ENCODE data around the gene MED19.
"Not testable (repeated sequence)": the region's sequence is repeated elsewhere in the genome, so short reads cannot be mapped to it uniquely, and the experiment has no call there.

The MED19 gene

GRCh38 chr11:57704932-57705331 is 7.1 kb downstream of the MED19 start:
- no peak for DNase-seq (ENCODE audit: low read depth)

- no peak for DNase-seq (ENCODE audit: low read depth)
Observed at GRCh38 chr11:57703341-57703740, 8.7 kb downstream of the MED19 start.

- no peak for DNase-seq (ENCODE audit: low read depth)
Observed at GRCh38 chr11:57700425-57700824, 11.6 kb downstream of the MED19 start.

GRCh38 chr11:57699813-57700212 is 12.2 kb downstream of the MED19 start:
- DNase-seq (ENCODE audit: low read depth) = no peak

DNA sequence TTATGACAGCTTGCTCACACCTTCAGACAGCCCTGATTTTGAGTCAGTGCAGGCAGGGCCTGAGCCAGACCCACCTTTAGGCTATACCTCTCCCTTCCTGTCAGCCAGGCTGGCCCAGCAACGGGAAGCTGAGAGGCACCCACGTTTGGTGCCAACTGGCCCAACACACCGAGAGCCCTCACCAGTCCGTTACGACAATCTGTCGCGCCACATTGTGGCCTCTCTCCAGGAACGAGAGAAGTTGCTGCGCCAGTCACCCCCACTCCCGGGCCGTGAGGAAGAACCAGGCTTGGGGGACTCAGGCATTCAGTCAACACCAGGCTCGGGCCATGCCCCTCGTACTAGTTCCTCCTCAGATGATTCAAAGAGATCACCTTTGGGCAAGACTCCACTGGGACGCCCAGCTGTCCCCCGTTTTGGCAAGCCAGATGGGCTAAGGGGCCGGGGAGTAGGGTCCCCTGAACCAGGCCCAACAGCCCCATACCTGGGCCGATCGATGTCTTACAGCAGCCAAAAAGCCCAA is 13.1 kb downstream of the MED19 start:
- no peak for DNase-seq (ENCODE audit: low read depth)

DNA sequence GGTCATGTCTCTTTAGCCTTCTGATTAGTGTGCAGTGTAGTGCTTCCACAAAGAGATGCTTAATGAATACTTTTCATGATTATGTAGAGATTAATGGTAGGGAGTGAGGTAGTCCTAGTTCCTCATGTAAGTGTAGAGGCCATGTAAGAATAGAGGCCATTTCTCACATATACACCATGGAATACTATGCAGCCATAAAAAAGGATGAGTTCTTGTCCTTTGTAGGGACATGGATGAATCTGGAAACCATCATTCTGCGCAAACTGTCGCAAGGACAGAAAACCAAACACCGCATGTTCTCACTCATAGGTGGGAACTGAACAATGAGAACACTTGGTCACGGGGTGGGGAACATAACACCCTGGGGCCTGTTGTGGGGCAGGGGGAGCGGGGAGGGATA is 21.5 kb downstream of the MED19 start:
- DNase-seq (ENCODE audit: low read depth) = not testable (repeated sequence)

DNA sequence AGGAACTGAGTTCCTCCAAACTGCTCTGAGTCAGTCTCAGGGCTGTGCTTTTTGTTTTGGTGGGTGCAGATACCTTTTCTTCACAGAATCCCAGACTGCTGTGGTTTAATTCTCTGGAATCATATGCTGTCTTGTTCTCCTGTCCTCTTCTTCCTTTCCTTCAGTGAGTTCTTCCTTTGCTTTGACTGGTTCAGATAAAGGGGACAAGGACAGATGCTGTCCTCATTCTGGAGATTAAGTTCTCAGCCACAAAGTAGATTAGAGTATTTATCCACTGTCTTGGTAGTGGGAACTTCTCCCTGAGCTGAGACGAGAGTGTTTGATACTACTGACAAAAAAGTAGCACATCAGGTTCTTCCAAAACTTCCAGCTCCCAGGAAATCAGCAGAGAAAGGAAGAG is 30.8 kb downstream of the MED19 start:
- DNase-seq (ENCODE audit: low read depth) = no peak

DNA sequence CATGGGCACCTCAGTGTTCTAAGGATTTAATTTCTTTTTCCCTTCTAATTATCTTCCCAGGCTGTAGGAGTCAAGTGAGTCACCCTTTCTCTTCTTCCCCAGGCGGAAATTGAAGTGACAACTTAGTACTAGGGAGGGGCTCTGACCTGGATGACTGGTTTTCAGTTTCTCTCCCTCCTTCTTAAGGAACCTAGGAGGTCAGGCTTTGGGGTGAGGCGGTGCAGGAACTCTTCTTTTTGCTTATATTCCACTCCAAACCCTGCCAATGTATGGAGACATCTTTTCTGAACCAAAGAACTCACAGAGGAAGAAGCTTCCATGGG is 31.5 kb downstream of the MED19 start:
- DNase-seq (ENCODE audit: low read depth) = no peak

- no peak for DNase-seq (ENCODE audit: low read depth)
Observed at GRCh38 chr11:57679396-57679795, 32.6 kb downstream of the MED19 start.

DNA sequence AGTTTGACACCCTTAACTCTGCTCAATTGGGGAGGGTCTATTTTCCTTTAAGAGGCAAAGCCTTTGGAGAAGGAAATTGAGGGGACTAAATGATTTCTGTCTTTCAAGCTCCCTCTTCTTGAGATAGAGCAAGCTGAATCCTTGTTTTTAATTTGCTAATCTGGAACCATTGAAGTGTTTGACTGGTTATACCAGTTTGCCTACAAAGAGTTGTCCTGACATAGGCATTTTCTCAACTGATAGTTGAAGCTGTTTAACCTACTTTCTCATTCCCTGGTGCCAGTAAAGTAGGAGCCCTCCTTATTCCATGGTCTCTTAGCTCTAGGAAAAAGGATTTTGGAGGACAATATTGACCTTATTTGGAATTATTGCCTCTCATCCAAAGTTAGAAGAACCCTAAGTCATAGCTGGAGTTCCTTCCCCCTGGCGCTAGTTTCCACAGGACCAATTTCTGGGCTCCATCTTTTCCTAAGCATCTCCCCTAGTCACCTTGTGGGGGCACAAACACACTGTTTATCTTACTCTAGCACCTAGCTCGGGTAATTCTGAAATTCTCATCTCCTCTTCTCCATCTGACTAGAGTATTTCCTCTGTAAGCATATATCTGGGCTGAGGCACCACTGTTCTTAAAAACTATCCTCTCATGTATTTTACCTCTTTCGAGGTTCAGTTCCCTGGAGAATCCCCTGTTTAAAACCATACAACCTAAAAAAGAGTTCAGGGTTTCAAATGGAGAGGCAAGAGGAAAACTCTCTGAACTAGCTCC is 36.7 kb downstream of the MED19 start:
- no peak for DNase-seq (ENCODE audit: low read depth)

DNA sequence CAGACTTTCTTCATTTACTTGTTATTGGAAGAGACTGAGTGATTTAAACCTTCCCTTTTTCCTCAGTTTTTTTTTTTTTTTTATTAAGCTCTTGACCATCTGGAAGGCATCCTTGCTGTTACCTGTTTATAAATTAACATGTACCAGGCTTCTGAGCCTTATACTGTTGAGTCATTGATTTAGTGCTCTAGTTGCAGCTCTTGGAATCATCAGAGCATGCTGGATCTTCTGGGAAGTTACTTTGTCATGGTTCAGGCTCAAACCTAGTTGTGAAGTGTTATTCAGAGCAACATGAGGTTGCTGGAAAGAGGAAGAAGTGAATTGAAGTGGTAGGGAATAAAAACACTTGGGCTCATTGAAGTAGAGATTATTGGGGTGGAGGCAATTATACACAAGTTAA is 37.8 kb downstream of the MED19 start:
- no peak for DNase-seq (ENCODE audit: low read depth)

DNA sequence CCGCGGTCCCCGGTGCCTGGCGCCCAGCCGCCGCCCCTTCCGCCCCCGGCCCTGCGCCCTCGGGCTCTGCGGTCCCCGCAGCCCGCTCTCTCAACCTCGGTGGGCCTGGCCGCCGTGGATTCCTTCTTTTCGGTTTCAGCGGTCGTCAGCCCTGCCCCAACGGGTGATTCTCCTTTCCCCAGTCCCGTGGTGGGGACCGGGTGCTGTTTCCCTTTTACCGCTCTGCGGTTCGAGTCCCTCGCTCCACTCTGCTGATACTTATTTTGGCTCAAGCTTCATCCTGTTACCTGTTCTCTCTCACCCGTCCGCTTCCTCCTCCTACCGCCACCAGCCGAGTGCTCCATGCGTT is 43.6 kb downstream of the MED19 start:
- no peak for DNase-seq (ENCODE audit: low read depth)

- DNase-seq (ENCODE audit: low read depth) = peak; percentile 99
Observed at GRCh38 chr11:57667736-57668433, 44.1 kb downstream of the MED19 start, which contains the start of gene ZDHHC5. Gene ZDHHC5, plus strand, starts transcription at chr11:57668114. Its CDS starts 4,977 bp downstream, at chr11:57673091.

DNA sequence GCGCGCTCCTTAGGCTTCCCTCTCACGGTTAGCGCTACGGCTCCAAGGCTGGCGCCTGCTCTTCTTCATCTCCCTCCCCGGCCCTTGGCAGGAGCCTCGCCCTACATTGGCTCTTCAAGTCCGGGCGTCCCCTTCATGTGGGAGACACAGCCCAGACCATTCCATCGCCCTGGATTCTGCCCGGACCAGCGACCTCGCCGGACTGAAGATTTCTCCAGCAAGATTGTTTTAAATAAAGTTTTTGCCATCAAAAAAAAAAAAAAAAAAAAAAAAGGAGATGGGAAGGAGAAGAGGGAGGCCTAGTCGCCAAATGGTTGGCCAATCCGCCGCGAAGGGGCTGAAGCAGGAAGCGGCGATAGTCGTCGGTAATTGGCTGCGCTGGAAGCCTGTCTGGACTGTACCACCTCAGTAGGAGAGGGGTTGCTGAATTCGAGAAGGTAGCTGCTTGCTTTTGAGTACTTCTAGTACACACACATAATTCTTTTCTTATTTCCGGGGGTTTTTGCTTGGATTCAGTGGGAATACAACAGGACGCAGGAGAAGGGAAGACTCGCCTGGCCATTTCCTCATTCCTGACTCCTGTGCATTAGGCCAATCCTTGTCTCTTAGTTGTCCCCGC is 44.8 kb downstream of the MED19 start:
- peak; percentile 87 for DNase-seq (ENCODE audit: low read depth)

GRCh38 chr11:57663975-57664374 is 48.0 kb downstream of the MED19 start:
- DNase-seq (ENCODE audit: low read depth) = no peak

DNA sequence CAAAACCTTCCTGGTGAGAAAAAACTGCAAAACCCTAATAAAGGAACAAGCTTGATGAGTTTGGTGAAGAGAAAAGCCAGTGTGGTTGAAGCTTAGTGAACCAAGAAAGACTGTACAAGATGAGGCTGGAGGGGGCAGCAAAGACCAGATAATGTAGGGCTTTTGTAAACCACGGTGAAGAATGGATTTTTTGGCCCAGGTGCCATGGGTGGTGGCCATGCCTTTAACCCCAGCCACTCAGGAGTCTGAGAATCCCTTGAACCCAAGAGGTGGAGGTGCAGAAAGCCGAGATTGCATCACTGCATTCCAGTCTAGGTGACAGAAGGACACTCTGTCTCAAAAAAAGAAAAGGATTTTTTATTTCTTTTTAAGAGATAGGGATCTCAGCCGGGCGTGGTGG is 49.1 kb downstream of the MED19 start:
- no peak for DNase-seq (ENCODE audit: low read depth)

GRCh38 chr11:57659669-57660068 is 52.3 kb downstream of the MED19 start:
- DNase-seq (ENCODE audit: low read depth) = no peak

- no peak for DNase-seq (ENCODE audit: low read depth)
Observed at GRCh38 chr11:57658023-57658361, 54.0 kb downstream of the MED19 start.

DNA sequence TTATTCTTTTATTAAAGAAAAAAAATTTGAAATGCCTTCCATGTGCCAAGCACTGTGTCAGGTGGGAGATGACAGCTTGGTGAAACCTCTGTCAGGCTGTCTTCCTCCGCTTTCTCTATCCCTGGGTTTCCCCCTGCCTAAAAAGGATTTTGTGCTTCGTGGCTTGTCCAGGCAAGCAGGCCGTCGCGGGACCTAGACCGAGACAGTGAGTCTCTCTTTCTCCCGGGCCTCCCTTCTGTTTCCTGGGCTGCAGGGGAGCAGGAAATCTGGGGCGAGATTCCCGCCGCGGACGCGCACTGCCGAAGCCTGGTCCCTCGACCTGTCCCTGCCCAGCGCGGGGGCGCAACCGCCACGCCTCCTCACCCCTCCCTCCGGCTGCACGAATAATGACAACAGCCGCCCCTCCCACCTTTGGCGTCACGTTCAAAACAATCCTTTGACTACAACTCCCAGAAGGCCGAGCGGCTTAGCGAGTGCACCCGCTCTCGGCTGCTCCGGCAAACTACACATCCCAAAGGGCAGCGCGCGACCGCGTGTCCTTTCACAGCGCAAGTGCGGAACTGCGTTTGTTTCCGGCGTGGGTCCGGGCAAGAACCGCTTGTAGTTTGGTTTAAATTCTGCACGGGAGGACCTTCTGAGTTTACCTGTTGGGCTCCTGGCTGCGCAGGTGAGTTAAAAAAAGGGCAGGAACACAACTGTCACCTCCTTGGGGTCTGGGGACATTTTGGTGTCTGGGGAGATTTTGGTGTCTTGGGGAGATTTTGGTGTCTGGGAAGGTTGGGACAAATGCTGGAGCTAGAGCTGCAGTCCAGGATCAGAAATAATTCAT is 54.6 kb downstream of the MED19 start, which contains the start of gene CLP1:
Gene CLP1, plus strand, starts transcription at position 569 of the 829 bp plus-strand sequence. CDS start 1,715 bp downstream, outside the sequence.
- peak; percentile 99 for DNase-seq (ENCODE audit: low read depth)

DNA sequence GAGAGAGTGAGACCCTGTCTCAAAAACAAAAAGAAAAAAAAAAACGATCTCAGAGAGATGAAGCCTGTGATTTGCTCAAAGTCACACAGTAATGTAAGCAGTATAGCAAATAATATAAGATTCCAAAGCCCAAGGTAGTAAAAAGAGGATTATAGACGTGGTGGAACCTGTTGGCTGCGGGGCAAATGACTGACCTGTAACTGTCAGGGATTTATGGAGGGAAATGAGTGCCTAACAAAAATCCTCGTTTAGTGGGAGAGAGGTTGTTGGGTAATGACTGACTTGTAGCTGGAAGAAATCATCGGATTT is 55.2 kb downstream of the MED19 start:
- DNase-seq (ENCODE audit: low read depth) = no peak

All from stimulated activated CD8-positive, alpha-beta memory T cell treated with anti-CD3 and anti-CD28 coated beads, Interleukin-12 subunit alpha, Interleukin-12 subunit beta, amount 100 ng/mL, for 1 hour (primary cell).